Measurements from ENCODE around the gene SIRPA. TPM values are rescaled to one million over a fixed set of nuclear protein-coding genes. Genes with fewer than 3 reads are reported as not detected.

Gene SIRPA
- total RNA-seq, 1 experiment from 2014 or later: 8.9 TPM

- no peak for TF ChIP-seq AFF4 (CRISPR knock-in tag; IDR thresholded peaks at IDR 0.05; ENCODE audit: borderline replicate concordance)
- no peak for TF ChIP-seq CBFB (CRISPR knock-in tag; IDR thresholded peaks at IDR 0.05; ENCODE audit: low read depth)
- no peak for TF ChIP-seq USF1 (CRISPR knock-in tag; IDR thresholded peaks at IDR 0.05)
These were observed 14.5 kb upstream of the SIRPA start (continued) for GRCh38 chr20:1880529-1881239.

GRCh38 chr20:1881240-1881835 lies 13.9 kb upstream of the SIRPA start:
- POLR2A ChIA-PET: no interaction called here
- Mint-ChIP-seq H3K27ac (no peak overlapping the region), H3K36me3 (no peaks in the 10 kb centered on the region), H3K9me3 (no peaks in the 10 kb centered on the region), H3K4me1 (peaks cover 23% of the 10 kb centered on the region), H3K27me3 (ENCODE audit: low read depth) (peaks cover 5% of the 10 kb centered on the region; the same call in 1 of the 2 replicates), H3K4me3 (no peak overlapping the region)
- ATAC-seq (peak; percentile 37; the same call in 1 of the 2 replicates), DNase-seq (ENCODE audit: low spot score) (no peak)
- CTCF ChIA-PET: no interaction called here
- TF ChIP-seq ATF2 (CRISPR knock-in tag; IDR thresholded peaks at IDR 0.05; ENCODE audit: borderline replicate concordance, low read depth) (no peak), USF2 (CRISPR knock-in tag; IDR thresholded peaks at IDR 0.05) (no peak), ZNF532 (CRISPR knock-in tag; IDR thresholded peaks at IDR 0.05; ENCODE audit: borderline replicate concordance) (no peak), ZNF671 (CRISPR knock-in tag; IDR thresholded peaks at IDR 0.05) (no peak), PREB (CRISPR knock-in tag; IDR thresholded peaks at IDR 0.05; ENCODE audit: borderline replicate concordance) (no peak), GRHL2 (CRISPR knock-in tag; IDR thresholded peaks at IDR 0.05; ENCODE audit: insufficient replicate concordance, severe bottlenecking) (no peak), SOX15 (CRISPR knock-in tag; IDR thresholded peaks at IDR 0.05) (no peak), ATF6 (CRISPR knock-in tag; IDR thresholded peaks at IDR 0.05) (no peak), E2F5 (CRISPR knock-in tag; IDR thresholded peaks at IDR 0.05) (no peak), CBFB (CRISPR knock-in tag; IDR thresholded peaks at IDR 0.05; ENCODE audit: low read depth) (no peak)
